Endothelial cell of umbilical vein (primary cell): ENCODE results near the gene POU6F2. TPM values are rescaled to one million over a fixed set of nuclear protein-coding genes. Genes with fewer than 3 reads are reported as not detected.

Experiments used
- BruUV-seq: library from RNA; stranded (reverse); fragments of 400-500 nt; replicated peaks from 2 replicates; lab custom pipeline; 2021; lab: Mats Ljungman, UMichigan
- CTCF ChIA-PET: fragments of 300-600, 350-600 bp; sonication (Branson Sonifier 250); formaldehyde crosslinking; loops from one replicate; lab custom pipeline; 2021; ENCODE audit warnings: antibody characterized with exemption, inconsistent platforms; lab: Charles Lee
- POLR2A ChIA-PET: fragments of 300-600, 350-600 bp; sonication (Branson Sonifier 250); formaldehyde crosslinking; loops from one replicate; lab custom pipeline; 2021; ENCODE audit warnings: antibody characterized with exemption, inconsistent platforms; lab: Charles Lee
- DNase-seq: peaks from one replicate; pipeline ENCODE4 v3.0.0-alpha.2; 2011; ENCODE audit warnings: low read depth, low spot score
- FAIRE-seq: peaks from 2 replicates; lab custom pipeline; 2011; peaks lifted over from hg19 to GRCh38; lab: Jason Lieb, UNC
- H2AFZ ChIP-seq: 2 replicates; pipeline ENCODE4 v1.6.0; 2012; ENCODE audit warnings: low read depth, low read length, control low read depth, inconsistent platforms
- H3K27ac ChIP-seq: 2 replicates; pipeline ENCODE4 v1.5.1; 2011; ENCODE audit warnings: low read depth, mild to moderate bottlenecking, control low read depth, low read length, moderate library complexity; ENCODE audit not compliant: insufficient read depth
- H3K27me3 ChIP-seq, 2 experiments: 2 replicates each; pipeline versions ENCODE4 v1.6.0 to v1.6.1; 2011; ENCODE audit warnings: low read length in 2 of 2, mixed read lengths in 1 of 2; ENCODE audit not compliant: control insufficient read depth in 2 of 2, insufficient read depth in 2 of 2
- H3K36me3 ChIP-seq, 2 experiments: 2 replicates in 1 of 2; 3 replicates in 1 of 2; pipeline ENCODE4 v1.5.1; 2011; ENCODE audit warnings: low read length in 2 of 2, mild to moderate bottlenecking in 1 of 2, moderate library complexity in 1 of 2; ENCODE audit not compliant: control insufficient read depth in 2 of 2, insufficient read depth in 2 of 2; ENCODE audit errors: extremely low read depth in 1 of 2
- H3K4me1 ChIP-seq: 3 replicates; pipeline ENCODE4 v1.5.1; 2011; ENCODE audit warnings: mild to moderate bottlenecking, low read length; ENCODE audit not compliant: control insufficient read depth, insufficient read depth; ENCODE audit errors: extremely low read depth
- H3K4me2 ChIP-seq: 2 replicates; pipeline ENCODE4 v1.6.1; 2011; ENCODE audit warnings: low read length, control low read depth, mixed read lengths; ENCODE audit not compliant: insufficient read depth
- H3K4me3 ChIP-seq, 3 experiments: fragments of 200-600 bp in 1 of 3; sonication (generic), shearing (Covaris generic) in 1 of 3; replicated peaks in 1 of 3; 2 replicates each; pipeline ENCODE4 v1.5.1; 2011 to 2016; ENCODE audit warnings: control low read depth in 3 of 3, low read length in 3 of 3, mild to moderate bottlenecking in 2 of 3, inconsistent platforms in 1 of 3, low read depth in 1 of 3, moderate library complexity in 1 of 3; ENCODE audit not compliant: insufficient read depth in 1 of 3
- H3K79me2 ChIP-seq: 2 replicates; pipeline ENCODE4 v1.6.0; 2012; ENCODE audit warnings: low read length, inconsistent platforms; ENCODE audit not compliant: control insufficient read depth, insufficient read depth
- H3K9ac ChIP-seq: replicated peaks from 2 replicates; pipeline ENCODE3; 2011; ENCODE audit warnings: low read length, control low read depth; ENCODE audit not compliant: insufficient read depth; ENCODE audit errors: extremely low read depth
- H3K9me1 ChIP-seq: replicated peaks from 3 replicates; pipeline ENCODE4 v1.6.0; 2011; ENCODE audit warnings: mild to moderate bottlenecking, low read length; ENCODE audit not compliant: control insufficient read depth, insufficient read depth; ENCODE audit errors: extremely low read depth
- H3K9me3 ChIP-seq: replicated peaks from 2 replicates; pipeline ENCODE4 v1.5.1; 2012; ENCODE audit warnings: low read length, inconsistent platforms; ENCODE audit not compliant: control insufficient read depth, insufficient read depth
- H4K20me1 ChIP-seq: replicated peaks from 2 replicates; pipeline ENCODE3; 2011; ENCODE audit warnings: mild to moderate bottlenecking, low read length; ENCODE audit not compliant: control insufficient read depth, insufficient read depth; ENCODE audit errors: extremely low read depth
- EZH2 ChIP-seq: IDR thresholded peaks from 2 replicates; pipeline ENCODE4 v1.6.1; 2012; ENCODE audit warnings: borderline replicate concordance, low read depth, mild to moderate bottlenecking, moderate library complexity, low read length, inconsistent platforms; ENCODE audit not compliant: severe bottlenecking
- FOS ChIP-seq: IDR thresholded peaks from 2 replicates; pipeline ENCODE4 v1.6.1; 2011; ENCODE audit warnings: mild to moderate bottlenecking, low read length, moderate library complexity, borderline replicate concordance; ENCODE audit not compliant: insufficient read depth
- GATA2 ChIP-seq: IDR thresholded peaks from 2 replicates; pipeline ENCODE4 v1.7.0; 2011; ENCODE audit warnings: low read depth, mild to moderate bottlenecking, moderate library complexity, mixed read lengths, low read length; ENCODE audit not compliant: insufficient read length, insufficient read depth
- JUN ChIP-seq: IDR thresholded peaks from 2 replicates; pipeline ENCODE4 v1.6.1; 2011; ENCODE audit warnings: borderline replicate concordance, low read depth; ENCODE audit not compliant: insufficient read length, insufficient read depth
- MYC ChIP-seq: IDR thresholded peaks from one replicate; pipeline ENCODE4 v1.6.1; 2011; ENCODE audit warnings: mild to moderate bottlenecking, low read depth, low read length
- POLR2A ChIP-seq: IDR thresholded peaks from 2 replicates; pipeline ENCODE4 v1.6.1; 2012; ENCODE audit warnings: low read depth, mild to moderate bottlenecking, control low read depth, low read length
- POLR2AphosphoS5 ChIP-seq: IDR thresholded peaks from 2 replicates; pipeline ENCODE4 v1.6.1; 2012; ENCODE audit warnings: low read depth, mild to moderate bottlenecking, control low read depth, low read length, moderate library complexity; ENCODE audit not compliant: insufficient read depth
- dilution Hi-C: fragments of 300-500 bp; cut with MboI; formaldehyde crosslinking; loops from one replicate; pipeline ENCODE4 v1.15.0; 2019; ENCODE audit warnings: low sequenced_read_pairs; ENCODE audit not compliant: extremely low pct_ligation_motif_present
- intact Hi-C: fragments of 100-400 bp; cut with micrococcal nuclease; formaldehyde crosslinking; loops from one replicate; pipeline ENCODE4 v1.10.0; 2022
- polyA plus RNA-seq, 4 experiments: library from polyadenylated mRNA; depleted of rRNA in 3 of 4; stranded (reverse) in 3 of 4; unstranded in 1 of 4; fragments of >200 nt; gene quantifications; 2 replicates each; pipeline versions ENCODE4 v1.2.1 to v1.2.3, GENCODE V29; 2011 to 2012; ENCODE audit warnings: missing spikeins in 1 of 4
- total RNA-seq: library from RNA; stranded (reverse); gene quantifications from 2 replicates; pipeline ENCODE4 v1.2.3, GENCODE V29; 2021
- TF ChIP-seq, protein P1 (sequence below), 2 donors: IDR thresholded peaks; 1 replicate in 1 of 2; 2 replicates in 1 of 2; pipeline ENCODE4 v1.5.1; 2011; ENCODE audit warnings: low read length in 2 of 2, mild to moderate bottlenecking in 2 of 2, moderate library complexity in 2 of 2, control low read depth in 1 of 2, inconsistent platforms in 1 of 2, low read depth in 1 of 2; ENCODE audit not compliant: insufficient read depth in 1 of 2; ENCODE audit errors: extremely low read depth in 1 of 2
- TF ChIP-seq, protein P2 (sequence below): IDR thresholded peaks from 2 replicates; pipeline ENCODE4 v1.6.1; 2011; ENCODE audit not compliant: insufficient read depth, insufficient read length

POU6F2 gene
- total and polyA plus RNA-seq, 2 donors (not counting 3 experiments of a cell fraction or from before 2014, with no cell fraction given), result 0.29 TPM; not detected in 1

DNA sequence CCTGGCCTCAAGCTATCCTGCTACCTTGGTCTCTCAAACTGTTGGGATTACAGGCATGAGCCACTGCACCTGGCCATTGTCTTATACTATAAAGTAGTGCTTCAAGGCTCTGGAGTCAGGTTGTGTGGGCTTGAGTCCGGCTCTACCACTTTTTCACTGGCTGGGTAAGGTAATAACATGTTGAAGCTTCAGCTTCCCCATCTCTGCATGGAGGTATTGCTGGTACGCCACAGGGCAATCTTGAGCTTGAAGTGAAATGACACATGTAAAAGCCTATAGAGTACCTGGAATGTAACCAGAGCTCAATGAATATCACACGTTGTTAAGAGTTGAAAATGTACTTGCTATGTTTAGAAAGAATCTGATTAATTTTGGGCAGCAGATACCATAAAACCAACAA, 120.8 kb downstream of the POU6F2 start:
- H3K9me1 ChIP-seq, result no peaks in the 10 kb centered on the region

GRCh38 chr7:39099146-39099545, 121.4 kb downstream of the POU6F2 start:
- FAIRE-seq, result no peak
- H3K27ac ChIP-seq, result no peak overlapping the region
- BruUV-seq, result no TSS peak
- ChIA-PET CTCF (interaction anchor here (1.9 kb wide), 1 partner anchor 11 kb away, joined by 7 read pairs; no protein-coding TSS in a partner anchor), POLR2A (no interaction called here)
- no peak overlapping the region for H2AFZ ChIP-seq
- no peak for DNase-seq
- TF ChIP-seq EZH2 (no peak), FOS (no peak), MYC (no peak), GATA2 (no peak), JUN (no peak), POLR2AphosphoS5 (no peak), POLR2A (no peak)
- TF ChIP-seq, protein P1, sequence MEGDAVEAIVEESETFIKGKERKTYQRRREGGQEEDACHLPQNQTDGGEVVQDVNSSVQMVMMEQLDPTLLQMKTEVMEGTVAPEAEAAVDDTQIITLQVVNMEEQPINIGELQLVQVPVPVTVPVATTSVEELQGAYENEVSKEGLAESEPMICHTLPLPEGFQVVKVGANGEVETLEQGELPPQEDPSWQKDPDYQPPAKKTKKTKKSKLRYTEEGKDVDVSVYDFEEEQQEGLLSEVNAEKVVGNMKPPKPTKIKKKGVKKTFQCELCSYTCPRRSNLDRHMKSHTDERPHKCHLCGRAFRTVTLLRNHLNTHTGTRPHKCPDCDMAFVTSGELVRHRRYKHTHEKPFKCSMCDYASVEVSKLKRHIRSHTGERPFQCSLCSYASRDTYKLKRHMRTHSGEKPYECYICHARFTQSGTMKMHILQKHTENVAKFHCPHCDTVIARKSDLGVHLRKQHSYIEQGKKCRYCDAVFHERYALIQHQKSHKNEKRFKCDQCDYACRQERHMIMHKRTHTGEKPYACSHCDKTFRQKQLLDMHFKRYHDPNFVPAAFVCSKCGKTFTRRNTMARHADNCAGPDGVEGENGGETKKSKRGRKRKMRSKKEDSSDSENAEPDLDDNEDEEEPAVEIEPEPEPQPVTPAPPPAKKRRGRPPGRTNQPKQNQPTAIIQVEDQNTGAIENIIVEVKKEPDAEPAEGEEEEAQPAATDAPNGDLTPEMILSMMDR (IDR thresholded peaks at IDR 0.05; ENCODE audit: extremely low read depth in 1 of 2, insufficient read depth in 1 of 2, low read depth in 1 of 2, low read length in 2 of 2), result no peak
- TF ChIP-seq, protein P2, sequence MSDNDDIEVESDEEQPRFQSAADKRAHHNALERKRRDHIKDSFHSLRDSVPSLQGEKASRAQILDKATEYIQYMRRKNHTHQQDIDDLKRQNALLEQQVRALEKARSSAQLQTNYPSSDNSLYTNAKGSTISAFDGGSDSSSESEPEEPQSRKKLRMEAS, result no peak
- no peaks in the 10 kb centered on the region for H3K79me2 ChIP-seq
- H3K27me3 ChIP-seq, result no peaks in the 10 kb centered on the region
- no peaks in the 10 kb centered on the region for H3K36me3 ChIP-seq
- no peaks in the 10 kb centered on the region for H4K20me1 ChIP-seq
- H3K4me3 ChIP-seq, result no peak overlapping the region
- H3K4me1 ChIP-seq, result no peaks in the 10 kb centered on the region
- dilution Hi-C loops (no loop called here), intact Hi-C loops (no loop called here)
- H3K9me3 ChIP-seq, result no peaks in the 10 kb centered on the region
- H3K9me1 ChIP-seq, result no peaks in the 10 kb centered on the region
- no peak overlapping the region for H3K4me2 ChIP-seq
- no peak overlapping the region for H3K9ac ChIP-seq

More for the DNA sequence above, 120.8 kb downstream of the POU6F2 start:
- Histone ChIP-seq H3K27ac (no peak overlapping the region), H3K4me3 (no peak overlapping the region), H3K9ac (no peak overlapping the region), H3K9me3 (no peaks in the 10 kb centered on the region), H3K4me2 (no peak overlapping the region), H2AFZ (no peak overlapping the region), H3K27me3 (no peaks in the 10 kb centered on the region), H3K79me2 (no peaks in the 10 kb centered on the region), H3K36me3 (no peaks in the 10 kb centered on the region), H4K20me1 (no peaks in the 10 kb centered on the region), H3K4me1 (no peaks in the 10 kb centered on the region)
- DNase-seq (no peak), FAIRE-seq (no peak)
- TF ChIP-seq POLR2AphosphoS5 (no peak), POLR2A (no peak)
- POLR2A ChIA-PET, result no interaction called here
- dilution Hi-C loops, result no loop called here
- CTCF ChIA-PET, result interaction anchor here (1.9 kb wide), 1 partner anchor 12 kb away, joined by 7 read pairs; no protein-coding TSS in a partner anchor
- intact Hi-C loops, result no loop called here
- no TSS peak for BruUV-seq
